GM23248 (cell line): ENCODE results near the gene MRTFB.

Source experiments
- EZH2 ChIP-seq: fragments of 200-600 bp; sonication (generic); IDR thresholded peaks from 2 replicates; pipeline ENCODE4 v1.6.1; 2018; ENCODE audit warnings: antibody characterized with exemption, mild to moderate bottlenecking; ENCODE audit not compliant: insufficient read depth, poor library complexity, severe bottlenecking
- EZH2phosphoT487 ChIP-seq: fragments of 200-600 bp; sonication (generic); IDR thresholded peaks from 2 replicates; pipeline ENCODE4 v1.6.1; 2018; ENCODE audit warnings: antibody characterized with exemption, moderate library complexity, mild to moderate bottlenecking, low read depth; ENCODE audit not compliant: insufficient read depth

- TF ChIP-seq EZH2, result no peak
- TF ChIP-seq EZH2phosphoT487, result no peak
These were observed 54.0 kb downstream of the MRTFB start for GRCh38 chr16:14125000-14125681.
